IMR-90 (cell line): ENCODE measurements around the gene DAAM2. TPM values are rescaled to one million over a fixed set of nuclear protein-coding genes. Genes with fewer than 3 reads are reported as not detected.

Experiments used
- ATAC-seq: fragments of 200-7000 bp; cut with Tn5 transposase; 2 replicates; pipeline ENCODE4 v1.9.1; 2020; ENCODE audit warnings: low read depth, mild to moderate bottlenecking, moderate library complexity
- BruUV-seq: library from RNA; stranded (reverse); fragments of 400-500 nt; replicated peaks from 2 replicates; lab custom pipeline; 2021; lab: Mats Ljungman, UMichigan
- CTCF ChIA-PET: fragments of 300-600 bp; formaldehyde crosslinking; extraction: SDS; loops from one replicate; lab custom pipeline; 2021; ENCODE audit warnings: antibody characterized with exemption; lab: Yijun Ruan, JAX
- POLR2A ChIA-PET: fragments of 300-600 bp; sonication (Branson Sonifier 250); formaldehyde crosslinking; loops from one replicate; lab custom pipeline; 2022; ENCODE audit warnings: antibody characterized with exemption; ENCODE audit not compliant: unreplicated experiment; lab: Charles Lee
- DNase-seq: peaks from one replicate; pipeline ENCODE4 v3.0.0; 2013
- H2AFZ ChIP-seq: replicated peaks from 2 replicates; pipeline ENCODE3; 2013; ENCODE audit warnings: low read length, mild to moderate bottlenecking; ENCODE audit not compliant: poor library complexity
- H2AK5ac ChIP-seq: 2 replicates; pipeline ENCODE4 v1.6.1; 2013; ENCODE audit warnings: low read depth, low read length, inconsistent platforms
- H2AK9ac ChIP-seq: replicated peaks from 2 replicates; pipeline ENCODE3; 2013; ENCODE audit warnings: mild to moderate bottlenecking, low read depth, low read length, moderate library complexity; ENCODE audit not compliant: poor library complexity
- H2BK120ac ChIP-seq: 2 replicates; pipeline ENCODE4 v1.6.1; 2013; ENCODE audit warnings: low read depth, low read length, inconsistent platforms
- H2BK15ac ChIP-seq: 3 replicates; pipeline ENCODE4 v1.6.1; 2013; ENCODE audit warnings: low read depth, low read length, inconsistent platforms
- H2BK20ac ChIP-seq: 2 replicates; pipeline ENCODE4 v1.6.1; 2013; ENCODE audit warnings: low read depth, mild to moderate bottlenecking, inconsistent platforms, low read length, moderate library complexity
- H2BK5ac ChIP-seq: 2 replicates; pipeline ENCODE4 v1.6.1; 2013; ENCODE audit warnings: mild to moderate bottlenecking, low read depth, low read length, inconsistent platforms; ENCODE audit not compliant: poor library complexity, severe bottlenecking
- H3K14ac ChIP-seq: replicated peaks from 2 replicates; pipeline ENCODE4 v1.6.1; 2013; ENCODE audit warnings: low read depth, low read length, inconsistent platforms
- H3K18ac ChIP-seq: 2 replicates; pipeline ENCODE4 v1.6.1; 2013; ENCODE audit warnings: low read depth, low read length, control low read depth
- H3K23ac ChIP-seq: 2 replicates; pipeline ENCODE4 v1.6.1; 2013; ENCODE audit warnings: low read depth, low read length, inconsistent platforms
- H3K27ac ChIP-seq: 2 replicates; pipeline ENCODE4 v1.5.1; 2013; ENCODE audit warnings: mild to moderate bottlenecking, control low read depth, low read length; ENCODE audit not compliant: insufficient read depth
- H3K27me3 ChIP-seq: 2 replicates; pipeline ENCODE4 v1.6.1; 2013; ENCODE audit warnings: low read length; ENCODE audit not compliant: control insufficient read depth, insufficient read depth
- H3K36me3 ChIP-seq: 2 replicates; pipeline ENCODE4 v1.6.1; 2013; ENCODE audit warnings: low read length, mixed read lengths; ENCODE audit not compliant: control insufficient read depth, insufficient read depth
- H3K4ac ChIP-seq: 2 replicates; pipeline ENCODE4 v1.6.1; 2013; ENCODE audit warnings: low read depth, low read length, inconsistent platforms
- H3K4me1 ChIP-seq: 2 replicates; pipeline ENCODE4 v1.6.1; 2013; ENCODE audit warnings: low read length, mixed read lengths; ENCODE audit not compliant: control insufficient read depth, insufficient read depth
- H3K4me2 ChIP-seq: 2 replicates; pipeline ENCODE4 v1.6.1; 2013; ENCODE audit warnings: low read depth, mild to moderate bottlenecking, control low read depth, low read length, moderate library complexity
- H3K4me3 ChIP-seq: 2 replicates; pipeline ENCODE4 v1.5.1; 2013; ENCODE audit warnings: low read depth, mild to moderate bottlenecking, control low read depth, low read length, moderate library complexity; ENCODE audit not compliant: insufficient read depth
- H3K56ac ChIP-seq: 2 replicates; pipeline ENCODE4 v1.6.1; 2013; ENCODE audit warnings: low read length, inconsistent platforms; ENCODE audit not compliant: insufficient read depth; ENCODE audit errors: extremely low read depth
- H3K79me1 ChIP-seq, 2 experiments: 2 replicates each; pipeline ENCODE4 v1.6.1; 2013; ENCODE audit warnings: low read length in 2 of 2, inconsistent platforms in 1 of 2, low read depth in 1 of 2
- H3K9ac ChIP-seq: 2 replicates; pipeline ENCODE4 v1.6.1; 2013; ENCODE audit warnings: low read depth, low read length, control low read depth
- H3K9me1 ChIP-seq: 2 replicates; pipeline ENCODE4 v1.6.1; 2013; ENCODE audit warnings: low read length, inconsistent platforms; ENCODE audit not compliant: insufficient read depth
- H3K9me3 ChIP-seq: 2 replicates; pipeline ENCODE4 v1.6.1; 2013; ENCODE audit warnings: low read length; ENCODE audit not compliant: control insufficient read depth, insufficient read depth
- H4K20me1 ChIP-seq: 2 replicates; pipeline ENCODE4 v1.6.1; 2013; ENCODE audit warnings: low read length, inconsistent platforms; ENCODE audit not compliant: insufficient read depth
- H4K5ac ChIP-seq: 2 replicates; pipeline ENCODE4 v1.6.1; 2013; ENCODE audit warnings: mild to moderate bottlenecking, low read depth, low read length, control low read depth
- H4K8ac ChIP-seq, 2 experiments: 2 replicates each; pipeline ENCODE4 v1.6.1; 2013; ENCODE audit warnings: low read depth in 2 of 2, low read length in 2 of 2, control low read depth in 1 of 2, inconsistent platforms in 1 of 2
- H4K91ac ChIP-seq: 2 replicates; pipeline ENCODE4 v1.6.1; 2013; ENCODE audit warnings: low read depth, low read length, inconsistent platforms; ENCODE audit not compliant: insufficient read depth
- BHLHE40 ChIP-seq: fragments of 150-350 bp; IDR thresholded peaks from 2 replicates; pipeline ENCODE4 v1.6.1; 2016; ENCODE audit warnings: mild to moderate bottlenecking, low read depth, low read length
- CEBPB ChIP-seq: IDR thresholded peaks from 2 replicates; pipeline ENCODE4 v1.6.1; 2012; ENCODE audit warnings: low read depth, low read length, improper control_type of control experiment
- CHD1 ChIP-seq: IDR thresholded peaks from 2 replicates; pipeline ENCODE4 v1.6.1; 2012; ENCODE audit warnings: low read depth, low read length, improper control_type of control experiment
- CTCF ChIP-seq: conservative IDR thresholded peaks from 2 replicates; pipeline ENCODE4 v1.5.1; 2012; ENCODE audit warnings: mild to moderate bottlenecking, low read depth, low read length, improper control_type of control experiment
- ELK1 ChIP-seq: fragments of 150-350 bp; IDR thresholded peaks from 2 replicates; pipeline ENCODE4 v1.6.1; 2016; ENCODE audit warnings: low read depth, mild to moderate bottlenecking, low read length, moderate library complexity, borderline replicate concordance
- MAFK ChIP-seq: IDR thresholded peaks from 2 replicates; pipeline ENCODE4 v1.6.1; 2012; ENCODE audit warnings: low read depth, low read length, improper control_type of control experiment
- MAZ ChIP-seq: IDR thresholded peaks from 2 replicates; pipeline ENCODE4 v1.6.1; 2012; ENCODE audit warnings: low read depth, mild to moderate bottlenecking, low read length, improper control_type of control experiment, moderate library complexity, borderline replicate concordance
- MXI1 ChIP-seq: IDR thresholded peaks from 2 replicates; pipeline ENCODE4 v1.6.1; 2012; ENCODE audit warnings: low read depth, mild to moderate bottlenecking, low read length, moderate library complexity, borderline replicate concordance
- NFE2L2 ChIP-seq: fragments of 150-350 bp; IDR thresholded peaks from 2 replicates; pipeline ENCODE4 v1.6.1; 2016; ENCODE audit warnings: low read depth, mild to moderate bottlenecking, low read length
- POLR2A ChIP-seq: IDR thresholded peaks from 2 replicates; pipeline ENCODE4 v1.6.1; 2012; ENCODE audit warnings: mild to moderate bottlenecking, low read depth, low read length
- RAD21 ChIP-seq: IDR thresholded peaks from 2 replicates; pipeline ENCODE4 v1.6.1; 2012; ENCODE audit warnings: low read length, improper control_type of control experiment
- RFX5 ChIP-seq: IDR thresholded peaks from 2 replicates; pipeline ENCODE4 v1.8.0; 2012; ENCODE audit warnings: low read depth, mild to moderate bottlenecking, low read length, moderate library complexity
- SMC3 ChIP-seq: fragments of 150-350 bp; IDR thresholded peaks from 2 replicates; pipeline ENCODE4 v1.6.1; 2016; ENCODE audit warnings: low read depth, mild to moderate bottlenecking, antibody characterized with exemption, low read length, moderate library complexity
- WGBS, 2 experiments: methylation state at CpG; one replicate each; pipeline versions ENCODE4 v1.1.5 to v1.1.7; 2013; ENCODE audit warnings: missing lambda C conversion rate in 2 of 2; ENCODE audit not compliant: insufficient read length in 1 of 2; ENCODE audit errors: extremely low coverage in 2 of 2; 5-methylcytosine and 5-hydroxymethylcytosine counted together
- dilution Hi-C: fragments of 300-500 bp; cut with HindIII; formaldehyde crosslinking; loops from one replicate; pipeline ENCODE4 v1.14.3; 2018; ENCODE audit warnings: low sequenced_read_pairs; ENCODE audit not compliant: unreplicated experiment
- in situ Hi-C: fragments of 300-500 bp; cut with MboI; formaldehyde crosslinking; loops from 3 replicates; pipeline ENCODE4 v1.14.3; 2019; ENCODE audit warnings: low sequenced_read_pairs, inconsistent platforms, mixed read lengths
- intact Hi-C: fragments of 100-400 bp; cut with micrococcal nuclease; formaldehyde crosslinking; loops from 2 replicates; pipeline ENCODE4 v1.10.0; 2022
- polyA plus RNA-seq, 3 experiments: library from polyadenylated mRNA; depleted of rRNA; stranded (reverse); fragments of >200 nt; gene quantifications; 2 replicates each; pipeline ENCODE4 v1.2.3, GENCODE V29; 2012; ENCODE audit warnings: low replicate concordance in 1 of 3
- total RNA-seq: library from RNA; depleted of rRNA; stranded (reverse); fragments of >200 nt; gene quantifications from 2 replicates; pipeline ENCODE4 v1.2.3, GENCODE V29; 2012

DAAM2 gene
- total and polyA plus RNA-seq, 2 of the 4 experiments (the other 2 are of a cell fraction): 11.2 to 12.9 TPM

GRCh38 chr6:39881851-39882530, 89.8 kb downstream of the DAAM2 start (continued):
- TF ChIP-seq POLR2A: no peak

GRCh38 chr6:39882531-39882899, 90.3 kb downstream of the DAAM2 start:
- Histone ChIP-seq H4K91ac (peak overlapping the region; percentile 97), H4K5ac (peak overlapping the region; percentile 58), H3K36me3 (peaks cover 12% of the 10 kb centered on the region), H3K56ac (peak overlapping the region; percentile 82; the same call in 1 of the 2 replicates), H3K9me1 (peaks cover 44% of the 10 kb centered on the region), H3K9ac (peak overlapping the region; percentile 59), H2BK20ac (peak overlapping the region; percentile 95), H3K23ac (peak overlapping the region; percentile 93), H3K27me3 (no peaks in the 10 kb centered on the region), H2AK5ac (peak overlapping the region; percentile 92), H2AK9ac (peak overlapping the region; percentile 92), H3K14ac (peak overlapping the region; percentile 66), H3K27ac (peak overlapping the region; percentile 99), H3K4ac (peak overlapping the region; percentile 100), H2BK15ac (peak overlapping the region; percentile 95; the same call in 2 of the 3 replicates), H2BK5ac (peak overlapping the region; percentile 96), H2BK120ac (peak overlapping the region; percentile 100), H4K8ac (peak overlapping the region; percentile 84 to 94; a peak in 3 of 4 replicates), H4K20me1 (no peaks in the 10 kb centered on the region), H3K4me2 (peak overlapping the region; percentile 70), H3K18ac (peak overlapping the region; percentile 87), H3K79me1 (peaks cover 0 to 21% of the 10 kb centered on the region in 2 experiments; a peak in 2 of 4 replicates), H2AFZ (peak overlapping the region; percentile 90), H3K9me3 (no peaks in the 10 kb centered on the region), H3K4me3 (no peak overlapping the region), H3K4me1 (peaks cover 51% of the 10 kb centered on the region)
- WGBS, 2 experiments: 0% methylated on average over 4 of the region's 8 CpGs; no CpG with 5 or more reads in 1 of the 2 experiments
- in situ Hi-C loops: loop anchor here (10.0 kb wide), 1 partner anchor 518 kb away; no protein-coding TSS in a partner anchor
- peak; percentile 80 for ATAC-seq
- ChIA-PET POLR2A (interaction anchor here (0.6 kb wide), 1 partner anchor 86 kb away, joined by 3 read pairs; no protein-coding TSS in a partner anchor), CTCF (interaction anchor here (0.6 to 1.1 kb wide), 5 partner anchors 10 to 91 kb away, joined by 3 to 7 read pairs (median 3); no protein-coding TSS in a partner anchor)
- dilution Hi-C loops: no loop called here
- no TSS peak for BruUV-seq
- intact Hi-C loops: no loop called here
- peak; percentile 98 for DNase-seq
- no peak for TF ChIP-seq CEBPB
- peak; percentile 73 for TF ChIP-seq BHLHE40
- no peak for TF ChIP-seq SMC3
- no peak for TF ChIP-seq RFX5
- 0 out of 2 replicates have a peak, but pooled peaks have one; percentile 29 for TF ChIP-seq MXI1
- TF ChIP-seq CTCF: no peak
- TF ChIP-seq NFE2L2: no peak
- no peak for TF ChIP-seq ELK1
- no peak for TF ChIP-seq RAD21
- peak; percentile 42; the same call in 1 of the 2 replicates for TF ChIP-seq MAZ
- no peak for TF ChIP-seq MAFK
- TF ChIP-seq CHD1: no peak
